ENCODE measurements around the gene PML. TPM values are rescaled to one million over a fixed set of nuclear protein-coding genes. Genes with fewer than 3 reads are reported as not detected.

Gene PML
- total RNA-seq, 5 donors from 2014 or later (not counting 1 experiment from before 2014, with no cell fraction given) = 43.0 to 79.8 (median 60.7) TPM

GRCh38 chr15:74028646-74029045, 34.1 kb downstream of the PML start:
- H3K27ac ChIP-seq (ENCODE audit: low read length) = no peak overlapping the region
- Mint-ChIP-seq H3K9me3 (no peaks in the 10 kb centered on the region), H3K27me3 (no peaks in the 10 kb centered on the region), H3K27ac (peak overlapping the region in 1 of 2 donors; percentile 12), H3K36me3 (peaks cover 40% of the 10 kb centered on the region), H3K4me3 (no peak overlapping the region), H3K4me1 (no peaks in the 10 kb centered on the region)
- no peaks in the 10 kb centered on the region for H3K9me3 ChIP-seq
- no peak for ATAC-seq (replicated peaks in 1 of 4)
- no peak overlapping the region for H3K4me3 ChIP-seq (ENCODE audit: control insufficient read depth in 1 of 2, extremely low read depth in 1 of 2, low read length in 1 of 2)
- no peak for DNase-seq
- no peaks in the 10 kb centered on the region for H3K27me3 ChIP-seq (replicated peaks in 1 of 2; ENCODE audit: control insufficient read depth in 2 of 2, extremely low read depth in 1 of 2, insufficient read depth in 2 of 2, low read length in 1 of 2)
- H3K36me3 ChIP-seq (ENCODE audit: control insufficient read depth in 2 of 2, extremely low read depth in 1 of 2, insufficient read depth in 1 of 2, low read length in 1 of 2) = peaks cover 9 to 80% of the 10 kb centered on the region in 2 donors
- 100% methylated on average over 1 of the region's 3 CpGs for WGBS (ENCODE audit: insufficient coverage)
- no peaks in the 10 kb centered on the region for H3K4me1 ChIP-seq (ENCODE audit: control insufficient read depth in 1 of 2, extremely low read depth in 1 of 2, insufficient read depth in 2 of 2, low read length in 2 of 2)
- POLR2A ChIA-PET = no interaction called here
- CTCF ChIA-PET = no interaction called here

GRCh38 chr15:74032046-74032445, 37.5 kb downstream of the PML start:
- no peak overlapping the region for H3K27ac ChIP-seq (ENCODE audit: low read length)
- no peak for ATAC-seq (replicated peaks in 1 of 4)
- ChIA-PET POLR2A (no interaction called here), CTCF (interaction anchor here in 1 of 2 donors (0.5 kb wide), 1 partner anchor 37 kb away, joined by 4 read pairs; no protein-coding TSS in a partner anchor)
- H3K4me3 Mint-ChIP-seq = no peak overlapping the region
- no peaks in the 10 kb centered on the region for H3K9me3 ChIP-seq
- no peak overlapping the region for H3K4me3 ChIP-seq (ENCODE audit: control insufficient read depth in 1 of 2, extremely low read depth in 1 of 2, low read length in 1 of 2)
- no peak overlapping the region for H3K27ac Mint-ChIP-seq
- no peak for DNase-seq
- peaks cover 18 to 81% of the 10 kb centered on the region in 2 donors for H3K36me3 ChIP-seq (ENCODE audit: control insufficient read depth in 2 of 2, extremely low read depth in 1 of 2, insufficient read depth in 1 of 2, low read length in 1 of 2)
- H3K27me3 ChIP-seq (replicated peaks in 1 of 2; ENCODE audit: control insufficient read depth in 2 of 2, extremely low read depth in 1 of 2, insufficient read depth in 2 of 2, low read length in 1 of 2) = no peaks in the 10 kb centered on the region
- no peaks in the 10 kb centered on the region for H3K4me1 ChIP-seq (ENCODE audit: control insufficient read depth in 1 of 2, extremely low read depth in 1 of 2, insufficient read depth in 2 of 2, low read length in 2 of 2)
- no peaks in the 10 kb centered on the region for H3K4me1 Mint-ChIP-seq
- WGBS (ENCODE audit: insufficient coverage) = 100% methylated on average over 4 of the region's 6 CpGs
- H3K36me3 Mint-ChIP-seq = peaks cover 44% of the 10 kb centered on the region
- H3K27me3 Mint-ChIP-seq = no peaks in the 10 kb centered on the region
- no peaks in the 10 kb centered on the region for H3K9me3 Mint-ChIP-seq

GRCh38 chr15:74032606-74033561, 38.4 kb downstream of the PML start:
- Mint-ChIP-seq H3K27me3 (no peaks in the 10 kb centered on the region), H3K27ac (peak overlapping the region in 1 of 2 donors; percentile 44), H3K36me3 (peaks cover 49% of the 10 kb centered on the region), H3K4me3 (no peak overlapping the region), H3K9me3 (no peaks in the 10 kb centered on the region), H3K4me1 (no peaks in the 10 kb centered on the region)
- Histone ChIP-seq H3K4me3 (ENCODE audit: control insufficient read depth in 1 of 2, extremely low read depth in 1 of 2, low read length in 1 of 2) (no peak overlapping the region), H3K27ac (ENCODE audit: low read length) (no peak overlapping the region), H3K9me3 (no peaks in the 10 kb centered on the region), H3K4me1 (ENCODE audit: control insufficient read depth in 1 of 2, extremely low read depth in 1 of 2, insufficient read depth in 2 of 2, low read length in 2 of 2) (no peaks in the 10 kb centered on the region), H3K27me3 (replicated peaks in 1 of 2; ENCODE audit: control insufficient read depth in 2 of 2, extremely low read depth in 1 of 2, insufficient read depth in 2 of 2, low read length in 1 of 2) (no peaks in the 10 kb centered on the region), H3K36me3 (ENCODE audit: control insufficient read depth in 2 of 2, extremely low read depth in 1 of 2, insufficient read depth in 1 of 2, low read length in 1 of 2) (peaks cover 20 to 81% of the 10 kb centered on the region in 2 donors)
- DNase-seq (no peak), ATAC-seq (replicated peaks in 1 of 4) (no peak)
- POLR2A ChIA-PET = no interaction called here
- CTCF ChIA-PET = no interaction called here
- WGBS (ENCODE audit: insufficient coverage) = 83% methylated on average over 2 of the region's 16 CpGs

DNA sequence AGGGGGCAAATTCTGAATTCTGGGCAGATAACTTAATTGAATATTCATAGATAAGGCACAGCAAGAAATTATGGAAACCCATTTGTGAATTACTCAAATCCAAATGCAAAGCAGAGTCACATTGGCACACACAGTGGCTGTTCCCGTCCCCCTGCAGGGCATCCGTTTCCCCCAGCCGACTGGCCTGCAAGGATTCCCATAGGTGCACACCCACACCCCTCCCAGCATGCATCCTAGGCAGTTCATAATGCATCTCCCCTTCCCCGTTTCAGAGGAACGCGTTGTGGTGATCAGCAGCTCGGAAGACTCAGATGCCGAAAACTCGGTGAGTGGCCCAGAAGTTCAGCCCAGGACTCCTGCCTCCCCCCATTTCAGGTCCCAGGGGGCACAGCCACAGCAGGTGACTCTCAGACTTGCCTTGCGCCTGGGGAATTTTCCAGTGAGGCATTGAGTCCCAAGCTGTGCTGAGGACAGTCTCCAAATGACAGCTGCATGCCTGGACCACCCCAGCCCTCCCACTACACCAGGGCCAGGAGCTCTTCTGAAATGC, 39.8 kb downstream of the PML start:
- no peaks in the 10 kb centered on the region for H3K9me3 Mint-ChIP-seq
- ATAC-seq (replicated peaks in 1 of 4) (no peak), DNase-seq (no peak)
- H3K4me1 Mint-ChIP-seq = no peaks in the 10 kb centered on the region
- H3K9me3 ChIP-seq = no peaks in the 10 kb centered on the region
- H3K27ac Mint-ChIP-seq = no peak overlapping the region
- 95% methylated on average over 8 of the region's 10 CpGs for WGBS (ENCODE audit: insufficient coverage)
- H3K4me3 ChIP-seq (ENCODE audit: control insufficient read depth in 1 of 2, extremely low read depth in 1 of 2, low read length in 1 of 2) = no peak overlapping the region
- no peaks in the 10 kb centered on the region for H3K27me3 Mint-ChIP-seq
- peaks cover 47% of the 10 kb centered on the region for H3K36me3 Mint-ChIP-seq
- H3K36me3 ChIP-seq (ENCODE audit: control insufficient read depth in 2 of 2, extremely low read depth in 1 of 2, insufficient read depth in 1 of 2, low read length in 1 of 2) = peaks cover 20 to 73% of the 10 kb centered on the region in 2 donors
- H3K4me1 ChIP-seq (ENCODE audit: control insufficient read depth in 1 of 2, extremely low read depth in 1 of 2, insufficient read depth in 2 of 2, low read length in 2 of 2) = no peaks in the 10 kb centered on the region
- H3K27me3 ChIP-seq (replicated peaks in 1 of 2; ENCODE audit: control insufficient read depth in 2 of 2, extremely low read depth in 1 of 2, insufficient read depth in 2 of 2, low read length in 1 of 2) = no peaks in the 10 kb centered on the region
- POLR2A ChIA-PET = no interaction called here
- no peak overlapping the region for H3K4me3 Mint-ChIP-seq
- CTCF ChIA-PET = no interaction called here
- no peak overlapping the region for H3K27ac ChIP-seq (ENCODE audit: low read length)

DNA sequence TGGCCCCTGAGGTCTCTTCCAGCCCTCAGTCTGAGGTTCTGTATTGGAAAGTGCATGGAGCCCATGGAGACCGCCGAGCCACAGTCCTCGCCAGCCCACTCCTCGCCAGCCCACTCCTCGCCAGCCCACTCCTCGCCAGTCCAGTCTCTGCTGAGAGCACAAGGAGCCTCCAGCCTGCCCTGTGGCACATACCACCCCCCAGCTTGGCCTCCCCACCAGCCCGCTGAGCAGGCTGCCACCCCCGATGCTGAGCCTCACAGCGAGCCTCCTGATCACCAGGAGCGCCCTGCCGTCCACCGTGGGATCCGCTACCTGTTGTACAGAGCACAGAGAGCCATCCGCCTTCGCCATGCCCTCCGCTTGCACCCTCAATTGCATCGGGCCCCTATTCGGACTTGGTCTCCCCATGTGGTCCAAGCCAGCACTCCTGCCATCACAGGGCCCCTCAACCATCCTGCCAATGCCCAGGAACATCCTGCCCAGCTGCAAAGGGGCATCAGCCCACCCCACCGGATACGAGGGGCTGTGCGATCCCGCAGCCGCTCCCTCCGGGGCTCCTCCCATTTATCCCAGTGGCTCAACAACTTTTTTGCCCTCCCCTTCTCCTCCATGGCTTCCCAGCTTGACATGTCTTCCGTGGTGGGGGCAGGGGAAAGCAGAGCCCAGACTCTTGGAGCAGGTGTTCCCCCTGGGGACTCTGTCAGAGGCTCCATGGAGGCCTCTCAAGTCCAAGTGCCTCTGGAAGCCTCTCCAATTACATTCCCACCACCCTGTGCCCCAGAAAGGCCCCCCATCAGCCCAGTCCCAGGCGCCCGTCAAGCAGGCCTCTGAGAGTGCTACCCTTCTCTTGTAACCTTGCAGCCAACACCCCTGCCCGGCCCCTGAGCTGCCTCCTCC, 40.9 kb downstream of the PML start:
- no peaks in the 10 kb centered on the region for H3K4me1 Mint-ChIP-seq
- no peak overlapping the region for H3K4me3 ChIP-seq (ENCODE audit: control insufficient read depth in 1 of 2, extremely low read depth in 1 of 2, low read length in 1 of 2)
- peaks cover 20 to 66% of the 10 kb centered on the region in 2 donors for H3K36me3 ChIP-seq (ENCODE audit: control insufficient read depth in 2 of 2, extremely low read depth in 1 of 2, insufficient read depth in 1 of 2, low read length in 1 of 2)
- CTCF ChIA-PET = no interaction called here
- no peaks in the 10 kb centered on the region for H3K9me3 Mint-ChIP-seq
- H3K9me3 ChIP-seq = no peaks in the 10 kb centered on the region
- no peak overlapping the region for H3K27ac ChIP-seq (ENCODE audit: low read length)
- no peak overlapping the region for H3K27ac Mint-ChIP-seq
- H3K4me3 Mint-ChIP-seq = no peak overlapping the region
- no peak for ATAC-seq (replicated peaks in 1 of 4)
- no peaks in the 10 kb centered on the region for H3K27me3 Mint-ChIP-seq
- POLR2A ChIA-PET = no interaction called here
- H3K36me3 Mint-ChIP-seq = peaks cover 47% of the 10 kb centered on the region
- H3K4me1 ChIP-seq (ENCODE audit: control insufficient read depth in 1 of 2, extremely low read depth in 1 of 2, insufficient read depth in 2 of 2, low read length in 2 of 2) = no peaks in the 10 kb centered on the region
- WGBS (ENCODE audit: insufficient coverage) = 95% methylated on average over 28 of the region's 28 CpGs
- no peak for DNase-seq
- no peaks in the 10 kb centered on the region for H3K27me3 ChIP-seq (replicated peaks in 1 of 2; ENCODE audit: control insufficient read depth in 2 of 2, extremely low read depth in 1 of 2, insufficient read depth in 2 of 2, low read length in 1 of 2)
